Activated T-cell treated with anti-CD3 and anti-CD28 coated beads for 1 hour (primary cell): ENCODE results near the gene TOM1L2.

ENCODE experiments used
- DNase-seq: peaks from one replicate; pipeline ENCODE4 v3.0.0-alpha.2; 2020; ENCODE audit warnings: low read depth

The TOM1L2 gene

GRCh38 chr17:17994271-17995069 lies 22.3 kb upstream of the TOM1L2 start:
- DNase-seq = peak; percentile 6

GRCh38 chr17:17993852-17994251 lies 21.7 kb upstream of the TOM1L2 start:
- DNase-seq = no peak

GRCh38 chr17:17993366-17993765 lies 21.2 kb upstream of the TOM1L2 start:
- no peak for DNase-seq

- no peak for DNase-seq
Measured at GRCh38 chr17:17990282-17990681, 18.1 kb upstream of the TOM1L2 start.

- DNase-seq = no peak
Measured at GRCh38 chr17:17989618-17990017, 17.4 kb upstream of the TOM1L2 start.

GRCh38 chr17:17989081-17989480 lies 16.9 kb upstream of the TOM1L2 start:
- DNase-seq = no peak

GRCh38 chr17:17988427-17988945 lies 16.3 kb upstream of the TOM1L2 start:
- no peak for DNase-seq

- DNase-seq = no peak
Measured at GRCh38 chr17:17987901-17988300, 15.7 kb upstream of the TOM1L2 start.

GRCh38 chr17:17987187-17987896 lies 15.1 kb upstream of the TOM1L2 start:
- DNase-seq = no peak

GRCh38 chr17:17985555-17985954 lies 13.4 kb upstream of the TOM1L2 start:
- no peak for DNase-seq

- DNase-seq = no peak
Measured at GRCh38 chr17:17985153-17985552, 13.0 kb upstream of the TOM1L2 start.

- no peak for DNase-seq
Measured at GRCh38 chr17:17983776-17984175, 11.6 kb upstream of the TOM1L2 start.

- no peak for DNase-seq
Measured at GRCh38 chr17:17983376-17983775, 11.2 kb upstream of the TOM1L2 start.

GRCh38 chr17:17982801-17983200 lies 10.6 kb upstream of the TOM1L2 start:
- no peak for DNase-seq

- no peak for DNase-seq
Measured at GRCh38 chr17:17981330-17981729, 9.1 kb upstream of the TOM1L2 start.

GRCh38 chr17:17979778-17980177 lies 7.6 kb upstream of the TOM1L2 start:
- no peak for DNase-seq

- no peak for DNase-seq
Measured at GRCh38 chr17:17978481-17979424, 6.6 kb upstream of the TOM1L2 start.

- DNase-seq = no peak
Measured at GRCh38 chr17:17976931-17977570, 4.9 kb upstream of the TOM1L2 start.

- no peak for DNase-seq
Measured at GRCh38 chr17:17975436-17975835, 3.2 kb upstream of the TOM1L2 start.

- no peak for DNase-seq
Measured at GRCh38 chr17:17972952-17973254, 703 bp upstream of the TOM1L2 start.

GRCh38 chr17:17971431-17972125 lies 622 bp downstream of the TOM1L2 start:
- DNase-seq = peak; percentile 14
